Mononuclear cell (primary cell): ENCODE measurements around the gene CDH4. TPM values are rescaled to one million over a fixed set of nuclear protein-coding genes. Genes with fewer than 3 reads are reported as not detected.
"Not testable (repeated sequence)": the region's sequence is repeated elsewhere in the genome, so short reads cannot be mapped to it uniquely, and the experiment has no call there.

Source experiments
- H3K27me3 ChIP-seq: 2 replicates; pipeline ENCODE4 v1.6.0; 2011; ENCODE audit warnings: low read length, control low read depth; ENCODE audit not compliant: insufficient read depth
- H3K4me1 ChIP-seq: 2 replicates; pipeline ENCODE4 v1.5.1; 2011; ENCODE audit warnings: mild to moderate bottlenecking, low read length, control low read depth; ENCODE audit not compliant: insufficient read depth
- H3K4me3 ChIP-seq: 2 replicates; pipeline ENCODE4 v1.5.1; 2011; ENCODE audit warnings: mild to moderate bottlenecking, low read length, moderate library complexity
- H3K9me3 ChIP-seq: 2 replicates; pipeline ENCODE4 v1.5.1; 2011; ENCODE audit warnings: low read depth, mild to moderate bottlenecking, control low read depth, low read length
- total RNA-seq: library from RNA; depleted of rRNA; stranded (reverse); fragments of >200 nt; gene quantifications from one replicate; pipeline ENCODE4 v1.2.3, GENCODE V29; 2012

Gene CDH4
- total RNA-seq, 1 donor = under 0.01 TPM

DNA sequence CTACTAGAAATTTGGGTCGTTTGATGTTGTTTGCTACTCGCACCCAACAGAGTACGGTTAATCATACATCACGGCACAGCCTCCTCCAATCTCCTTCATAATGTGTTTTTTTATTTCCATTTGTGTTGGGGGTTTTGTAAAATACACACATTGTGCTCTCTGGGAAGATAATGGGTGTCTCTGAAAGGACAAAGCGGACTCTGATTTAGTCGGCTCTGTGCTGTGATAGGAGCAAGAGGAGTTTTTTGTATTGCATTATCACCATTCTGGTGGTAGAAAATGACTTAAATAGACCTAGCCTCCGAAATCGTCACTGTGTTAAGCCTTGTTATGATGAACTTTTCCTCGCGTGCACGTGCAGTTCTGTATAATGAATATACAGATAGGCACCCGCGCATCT lies 196.3 kb downstream of the CDH4 start:
- no peaks in the 10 kb centered on the region for H3K27me3 ChIP-seq
- no peaks in the 10 kb centered on the region for H3K4me1 ChIP-seq
- no peak overlapping the region for H3K4me3 ChIP-seq
- no peaks in the 10 kb centered on the region for H3K9me3 ChIP-seq

DNA sequence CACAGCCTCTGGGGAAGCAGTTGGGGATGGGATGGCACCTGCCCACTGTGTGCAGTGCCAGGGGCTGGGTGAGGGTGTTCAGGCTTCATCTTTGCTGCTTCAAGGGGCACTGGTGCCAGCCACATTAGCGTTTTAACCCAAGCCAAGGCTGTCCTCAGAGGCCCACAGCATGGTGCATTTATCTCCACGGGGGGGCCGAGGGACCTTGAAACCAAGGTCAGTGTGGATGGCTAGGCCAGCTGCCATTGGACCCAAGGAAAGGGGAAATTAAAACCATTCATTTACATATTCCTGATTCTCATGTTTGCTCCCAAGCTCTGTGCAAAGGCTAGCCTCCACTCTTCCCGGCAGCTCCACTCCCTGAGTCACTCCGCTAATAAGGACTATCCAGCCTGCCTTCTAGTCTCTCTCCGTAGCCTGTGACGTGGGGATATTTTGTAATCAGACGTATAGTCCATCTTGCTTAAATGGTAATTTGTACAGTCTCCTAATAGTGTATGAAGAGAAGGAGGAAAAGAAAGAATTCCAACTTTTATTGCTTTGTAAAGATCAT lies 197.1 kb downstream of the CDH4 start:
- Histone ChIP-seq H3K9me3 (no peaks in the 10 kb centered on the region), H3K27me3 (no peaks in the 10 kb centered on the region), H3K4me3 (no peak overlapping the region), H3K4me1 (no peaks in the 10 kb centered on the region)

DNA sequence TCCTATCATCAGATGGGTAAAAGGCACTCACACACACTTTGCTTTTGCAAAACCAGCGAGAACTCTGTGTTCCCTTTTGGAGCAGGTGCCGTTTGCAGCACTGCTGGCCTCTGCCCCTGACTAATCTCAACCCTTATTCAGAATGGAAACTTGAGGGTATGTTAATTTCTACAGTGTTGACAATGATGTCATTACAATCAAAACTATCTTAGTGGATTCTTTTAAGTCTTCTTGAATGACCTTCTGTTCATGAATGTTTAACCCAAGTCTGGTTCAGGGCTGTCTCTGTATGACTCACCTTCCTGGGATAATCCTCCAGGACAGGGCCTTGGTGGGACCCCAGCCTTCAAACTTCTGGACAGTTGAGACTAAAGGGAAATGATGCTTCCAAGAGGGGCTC lies 197.9 kb downstream of the CDH4 start:
- Histone ChIP-seq H3K4me1 (no peaks in the 10 kb centered on the region), H3K27me3 (no peaks in the 10 kb centered on the region), H3K4me3 (no peak overlapping the region), H3K9me3 (no peaks in the 10 kb centered on the region)

- H3K27me3 ChIP-seq = no peaks in the 10 kb centered on the region
- no peaks in the 10 kb centered on the region for H3K9me3 ChIP-seq
- no peak overlapping the region for H3K4me3 ChIP-seq
Measured at GRCh38 chr20:61450549-61450948, 198.5 kb downstream of the CDH4 start.

DNA sequence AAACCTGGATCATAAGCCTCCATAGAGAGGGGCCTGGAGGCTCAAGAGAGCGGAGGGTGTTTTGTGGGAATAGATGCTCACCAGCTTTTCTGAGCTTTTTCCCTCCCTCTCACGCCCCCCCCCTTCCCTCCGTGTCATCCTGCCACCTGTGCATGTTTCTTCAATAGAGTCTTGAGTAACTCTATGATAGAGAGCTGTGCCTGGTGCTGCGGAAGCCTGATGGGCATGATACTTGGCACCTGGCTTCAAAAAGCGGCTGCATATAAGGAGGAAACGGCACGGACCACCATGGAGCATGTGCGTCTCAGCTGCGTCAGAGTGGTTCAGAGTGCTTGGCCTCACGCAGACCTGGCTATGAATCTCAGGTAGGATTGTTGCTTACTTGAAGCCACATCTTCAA lies 198.9 kb downstream of the CDH4 start:
- H3K4me1 ChIP-seq = no peaks in the 10 kb centered on the region
- no peak overlapping the region for H3K4me3 ChIP-seq
- H3K27me3 ChIP-seq = no peaks in the 10 kb centered on the region
- no peaks in the 10 kb centered on the region for H3K9me3 ChIP-seq

More at GRCh38 chr20:61450549-61450948, 198.5 kb downstream of the CDH4 start:
- H3K4me1 ChIP-seq = no peaks in the 10 kb centered on the region

DNA sequence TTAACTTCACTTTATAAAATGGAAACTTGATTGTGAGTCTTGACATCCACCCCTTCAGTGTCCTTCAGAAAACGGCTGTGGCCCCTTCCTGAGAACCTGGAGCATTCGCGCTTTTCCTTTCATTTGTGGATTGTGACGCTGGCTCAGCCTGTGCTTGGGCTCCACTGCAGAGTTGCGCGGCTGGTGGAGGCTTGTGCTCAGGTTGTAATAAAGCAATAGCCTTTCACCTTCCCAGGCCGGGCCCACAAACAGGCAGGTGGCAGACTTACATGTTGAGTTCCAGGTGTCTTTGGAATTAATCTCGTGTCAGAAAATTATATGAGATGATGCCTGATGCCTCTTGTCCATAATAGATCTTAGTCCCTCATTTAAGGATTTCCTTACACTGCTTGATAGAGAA lies 199.9 kb downstream of the CDH4 start:
- Histone ChIP-seq H3K27me3 (no peaks in the 10 kb centered on the region), H3K4me3 (no peak overlapping the region), H3K9me3 (no peaks in the 10 kb centered on the region), H3K4me1 (no peaks in the 10 kb centered on the region)

DNA sequence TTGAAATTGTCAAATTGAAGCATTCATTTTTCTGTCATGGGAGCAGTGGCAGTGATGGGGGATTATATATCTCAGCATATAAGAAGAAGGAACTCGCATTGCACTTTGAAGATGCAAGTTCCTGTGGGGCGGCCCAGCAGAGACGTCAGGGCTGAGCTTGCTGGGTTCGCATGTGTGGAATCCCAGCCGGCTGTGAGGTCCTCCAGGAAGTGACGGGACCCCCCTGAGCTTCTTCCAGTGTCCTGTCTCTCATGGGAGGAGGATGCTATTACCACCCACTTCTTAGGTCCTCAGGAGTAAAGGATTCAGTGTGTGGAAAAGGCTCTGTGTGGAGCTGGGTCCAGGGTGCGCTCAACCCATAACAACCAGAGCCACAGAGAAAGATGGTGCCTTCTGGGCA lies 201.2 kb downstream of the CDH4 start:
- Histone ChIP-seq H3K4me3 (no peak overlapping the region), H3K9me3 (no peaks in the 10 kb centered on the region), H3K4me1 (no peaks in the 10 kb centered on the region)

DNA sequence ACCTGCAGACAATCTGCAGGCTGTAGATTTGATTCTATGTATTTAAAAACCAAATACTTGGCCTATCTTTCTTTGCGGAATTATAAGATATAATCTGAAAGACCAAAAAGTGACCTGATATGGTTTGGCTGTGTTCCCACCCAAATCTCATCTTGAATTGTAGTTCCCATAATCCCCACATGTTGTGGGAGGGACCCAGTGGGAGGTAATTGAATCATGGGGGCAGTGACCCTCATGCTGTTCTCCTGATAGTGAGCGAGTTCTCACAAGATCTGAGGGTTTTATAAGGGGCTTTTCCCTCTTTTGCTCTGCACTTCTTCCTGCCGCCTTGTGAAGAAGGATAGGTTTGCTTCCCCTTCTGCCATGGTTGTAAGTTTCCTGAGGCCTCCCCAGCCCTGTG lies 201.6 kb downstream of the CDH4 start:
- H3K27me3 ChIP-seq, H3K4me3 ChIP-seq, H3K9me3 ChIP-seq, H3K4me1 ChIP-seq: not testable (repeated sequence)

More for the DNA sequence above, 201.2 kb downstream of the CDH4 start:
- no peaks in the 10 kb centered on the region for H3K27me3 ChIP-seq

- H3K4me3 ChIP-seq = no peak overlapping the region
- H3K4me1 ChIP-seq = no peaks in the 10 kb centered on the region
- H3K9me3 ChIP-seq = no peaks in the 10 kb centered on the region
- no peaks in the 10 kb centered on the region for H3K27me3 ChIP-seq
Measured at GRCh38 chr20:61454053-61454452, 202.0 kb downstream of the CDH4 start.

- Histone ChIP-seq H3K4me1 (no peaks in the 10 kb centered on the region), H3K9me3 (no peaks in the 10 kb centered on the region), H3K27me3 (no peaks in the 10 kb centered on the region), H3K4me3 (no peak overlapping the region)
Measured at GRCh38 chr20:61455508-61456215, 203.6 kb downstream of the CDH4 start.

GRCh38 chr20:61457725-61458124 lies 205.7 kb downstream of the CDH4 start:
- Histone ChIP-seq H3K4me3 (no peak overlapping the region), H3K27me3 (no peaks in the 10 kb centered on the region), H3K9me3 (no peaks in the 10 kb centered on the region), H3K4me1 (no peaks in the 10 kb centered on the region)

GRCh38 chr20:61458146-61458746 lies 206.2 kb downstream of the CDH4 start:
- no peaks in the 10 kb centered on the region for H3K9me3 ChIP-seq
- no peak overlapping the region for H3K4me3 ChIP-seq
- no peaks in the 10 kb centered on the region for H3K4me1 ChIP-seq
- H3K27me3 ChIP-seq = no peaks in the 10 kb centered on the region

DNA sequence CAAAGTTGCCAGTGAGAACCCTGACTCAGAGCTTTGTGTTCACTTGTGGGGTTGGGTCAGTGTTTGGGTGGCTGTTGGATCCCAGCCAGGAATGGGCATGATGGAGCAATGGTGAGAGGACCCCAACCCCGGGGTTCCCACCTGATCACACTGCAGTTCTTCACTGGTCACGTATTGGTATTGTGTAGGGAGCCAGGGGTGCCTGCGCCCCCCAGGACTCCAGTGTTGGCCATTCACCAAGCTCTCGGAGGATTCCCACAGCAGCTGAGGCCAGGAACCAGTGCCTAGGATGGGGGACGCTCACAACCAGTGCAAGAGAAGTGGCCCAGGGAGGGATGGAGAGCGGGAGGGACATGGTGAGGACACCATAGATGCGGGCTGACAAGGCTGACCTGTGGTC lies 207.2 kb downstream of the CDH4 start:
- Histone ChIP-seq H3K27me3 (no peaks in the 10 kb centered on the region), H3K9me3 (no peaks in the 10 kb centered on the region), H3K4me3 (no peak overlapping the region), H3K4me1 (no peaks in the 10 kb centered on the region)

GRCh38 chr20:61459705-61460104 lies 207.6 kb downstream of the CDH4 start:
- H3K27me3 ChIP-seq = no peaks in the 10 kb centered on the region
- no peaks in the 10 kb centered on the region for H3K9me3 ChIP-seq
- H3K4me1 ChIP-seq = no peaks in the 10 kb centered on the region

GRCh38 chr20:61460261-61461052 lies 208.4 kb downstream of the CDH4 start:
- Histone ChIP-seq H3K9me3 (no peaks in the 10 kb centered on the region), H3K4me1 (no peaks in the 10 kb centered on the region), H3K27me3 (no peaks in the 10 kb centered on the region)

More at GRCh38 chr20:61459705-61460104, 207.6 kb downstream of the CDH4 start:
- H3K4me3 ChIP-seq = no peak overlapping the region

More at GRCh38 chr20:61460261-61461052, 208.4 kb downstream of the CDH4 start:
- H3K4me3 ChIP-seq = no peak overlapping the region
